NCI-H345 treated with DMSO at 0.1 percent for 48 hours (cell line): ENCODE results near the gene B3GNT3.

Experiments
- DNase-seq: peaks from one replicate; lab custom pipeline; 2025; ENCODE audit not compliant: unreplicated experiment; lab: John Stamatoyannopoulos, UW

Gene B3GNT3

GRCh38 chr19:17794731-17795494, at the start of gene B3GNT3:
TSS of gene B3GNT3 (plus strand) at chr19:17795138. CDS start at chr19:17807808, 12,670 bp downstream.
- peak; percentile 51 for DNase-seq

GRCh38 chr19:17747205-17748098, 47.5 kb upstream of the B3GNT3 start:
- DNase-seq = peak; percentile 81

- no peak for DNase-seq
These were observed 45.9 kb upstream of the B3GNT3 start for GRCh38 chr19:17748884-17749638.

- no peak for DNase-seq
These were observed 45.0 kb upstream of the B3GNT3 start for GRCh38 chr19:17749912-17750317.

GRCh38 chr19:17751103-17751911, 43.6 kb upstream of the B3GNT3 start, which contains the start of gene FCHO1:
TSS of gene FCHO1 (plus strand) at chr19:17751477. CDS start at chr19:17755165, 3,688 bp downstream.
- no peak for DNase-seq

- no peak for DNase-seq
These were observed 43.0 kb upstream of the B3GNT3 start for GRCh38 chr19:17751912-17752273.

GRCh38 chr19:17752865-17753639, 41.9 kb upstream of the B3GNT3 start:
- DNase-seq = no peak

GRCh38 chr19:17753976-17754375, 41.0 kb upstream of the B3GNT3 start:
- DNase-seq = no peak

GRCh38 chr19:17754634-17755442, 40.1 kb upstream of the B3GNT3 start:
- DNase-seq = no peak

- DNase-seq = no peak
These were observed 39.5 kb upstream of the B3GNT3 start for GRCh38 chr19:17755443-17755890.

GRCh38 chr19:17755977-17756670, 38.8 kb upstream of the B3GNT3 start:
- DNase-seq = no peak

GRCh38 chr19:17757125-17757524, 37.8 kb upstream of the B3GNT3 start:
- no peak for DNase-seq

- DNase-seq = no peak
These were observed 36.4 kb upstream of the B3GNT3 start for GRCh38 chr19:17758515-17758914.

- no peak for DNase-seq
These were observed 33.8 kb upstream of the B3GNT3 start for GRCh38 chr19:17761148-17761547.

GRCh38 chr19:17762505-17763229, 32.3 kb upstream of the B3GNT3 start:
- no peak for DNase-seq

GRCh38 chr19:17764348-17764747, 30.6 kb upstream of the B3GNT3 start:
- DNase-seq = no peak

- DNase-seq = no peak
These were observed 29.8 kb upstream of the B3GNT3 start for GRCh38 chr19:17765069-17765618.
